ENCODE results near the gene MOGAT1.

Gene MOGAT1

DNA sequence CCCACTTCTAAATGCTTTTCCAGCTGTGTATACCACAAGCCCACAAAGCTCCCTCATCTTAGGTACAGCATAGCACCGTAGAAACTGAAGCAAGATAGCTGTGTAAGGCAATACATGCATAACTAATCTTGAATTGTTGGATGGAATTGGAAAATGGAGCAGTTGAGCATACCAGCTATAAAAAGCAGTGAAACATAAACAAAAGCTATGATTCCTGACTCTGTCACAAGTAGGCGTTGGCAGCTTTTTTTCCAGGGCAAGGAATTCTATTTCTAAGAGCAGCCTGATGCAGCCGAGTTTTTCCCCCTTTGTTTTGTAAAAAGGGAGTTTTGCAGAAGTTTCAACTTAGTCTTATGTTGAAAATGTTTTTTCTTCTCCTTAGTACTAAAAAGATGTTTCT, 32.4 kb downstream of the MOGAT1 start:
- DNase-seq (ENCODE audit: low spot score) = no peak
- H2BK15ac ChIP-seq (ENCODE audit: low read length) = no peak overlapping the region
- no peak overlapping the region for H3K27ac ChIP-seq (replicated peaks; ENCODE audit: low read length)

DNA sequence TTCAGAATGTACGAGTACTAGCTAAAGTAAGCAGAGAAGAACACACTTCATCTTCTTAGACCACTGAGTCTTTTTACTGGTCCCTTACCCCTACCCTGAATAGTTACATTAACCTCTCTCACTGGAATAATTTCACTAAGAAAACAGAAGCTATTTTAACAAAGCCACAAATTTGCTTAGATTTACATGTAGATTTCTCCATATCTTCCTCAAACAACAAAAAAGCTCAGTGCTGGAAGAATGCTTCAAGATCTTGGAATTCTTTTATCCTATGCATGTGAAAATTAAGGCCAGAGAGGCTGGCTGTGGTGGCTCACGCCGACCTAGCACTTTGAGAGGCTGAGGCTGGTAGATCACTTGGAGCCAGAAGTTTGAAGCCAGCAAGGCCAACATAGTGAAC, 35.2 kb downstream of the MOGAT1 start:
- no peak overlapping the region for H2BK5ac ChIP-seq (ENCODE audit: low read length)
- no peak overlapping the region for H2BK120ac ChIP-seq (ENCODE audit: low read depth, low read length)
- H3K9ac ChIP-seq (ENCODE audit: low read depth, low read length, poor library complexity) = no peak overlapping the region
- peaks cover 6 to 9% of the 10 kb centered on the region in 2 donors for H3K4me1 ChIP-seq (ENCODE audit: control insufficient read depth in 2 of 2, insufficient read depth in 1 of 2, low read depth in 1 of 2, low read length in 2 of 2)
- no peak overlapping the region for H3K4me3 ChIP-seq (ENCODE audit: low read length in 2 of 2)
- no peaks in the 10 kb centered on the region for H3K79me1 ChIP-seq (ENCODE audit: low read depth, low read length)
- no peaks in the 10 kb centered on the region for H3K27me3 ChIP-seq (ENCODE audit: control insufficient read depth in 3 of 3, insufficient read depth in 3 of 3, low read depth in 1 of 3, low read length in 3 of 3)
- H4K8ac ChIP-seq (ENCODE audit: low read depth, low read length) = no peak overlapping the region
- no peak overlapping the region for H3K27ac ChIP-seq (replicated peaks; ENCODE audit: low read length)
- H3K9me3 ChIP-seq (replicated peaks in 1 of 2; ENCODE audit: control insufficient read depth in 2 of 2, insufficient read depth in 1 of 2, low read depth in 1 of 2, low read length in 2 of 2) = no peaks in the 10 kb centered on the region
- no peak overlapping the region for H2BK12ac ChIP-seq (ENCODE audit: low read length)
- no peak overlapping the region for H2AK5ac ChIP-seq (ENCODE audit: low read depth, low read length)
- H2AFZ ChIP-seq (ENCODE audit: low read length) = no peak overlapping the region
- no peak overlapping the region for H4K91ac ChIP-seq (ENCODE audit: low read depth, low read length, poor library complexity)
- no peak overlapping the region for H3K4me2 ChIP-seq (ENCODE audit: insufficient read depth, low read length, poor library complexity, severe bottlenecking)
- no peak overlapping the region for H3K18ac ChIP-seq (ENCODE audit: low read length)
- H3K36me3 ChIP-seq (replicated peaks in 1 of 2; ENCODE audit: control insufficient read depth in 2 of 2, insufficient read depth in 2 of 2, low read length in 2 of 2) = no peaks in the 10 kb centered on the region
- DNase-seq (ENCODE audit: low spot score) = no peak
- H3K23ac ChIP-seq (ENCODE audit: low read depth, low read length, poor library complexity) = no peak overlapping the region
- no peak overlapping the region for H3K4ac ChIP-seq (ENCODE audit: low read length)
- H3K14ac ChIP-seq (ENCODE audit: low read length) = no peak overlapping the region
- no CpG with 5 or more reads among the region's 3 CpGs for WGBS, 2 donors (ENCODE audit: extremely low coverage in 2 of 2, insufficient read length in 2 of 2, insufficient replicate concordance in 1 of 2)
- no peak overlapping the region for H2BK15ac ChIP-seq (ENCODE audit: low read length)

More for the DNA sequence above, 32.4 kb downstream of the MOGAT1 start:
- Histone ChIP-seq H3K4me1 (ENCODE audit: control insufficient read depth in 2 of 2, insufficient read depth in 1 of 2, low read depth in 1 of 2, low read length in 2 of 2) (peaks cover 3 to 6% of the 10 kb centered on the region in 2 donors), H2AK5ac (ENCODE audit: low read depth, low read length) (no peak overlapping the region), H3K14ac (ENCODE audit: low read length) (no peak overlapping the region), H3K18ac (ENCODE audit: low read length) (no peak overlapping the region), H2BK120ac (ENCODE audit: low read depth, low read length) (no peak overlapping the region), H3K27me3 (ENCODE audit: control insufficient read depth in 3 of 3, insufficient read depth in 3 of 3, low read depth in 1 of 3, low read length in 3 of 3) (no peaks in the 10 kb centered on the region), H3K79me1 (ENCODE audit: low read depth, low read length) (no peaks in the 10 kb centered on the region), H3K4ac (ENCODE audit: low read length) (no peak overlapping the region), H4K91ac (ENCODE audit: low read depth, low read length, poor library complexity) (no peak overlapping the region), H3K9ac (ENCODE audit: low read depth, low read length, poor library complexity) (no peak overlapping the region), H2AFZ (ENCODE audit: low read length) (no peak overlapping the region), H4K8ac (ENCODE audit: low read depth, low read length) (no peak overlapping the region), H2BK5ac (ENCODE audit: low read length) (no peak overlapping the region), H3K23ac (ENCODE audit: low read depth, low read length, poor library complexity) (no peak overlapping the region), H2BK12ac (ENCODE audit: low read length) (no peak overlapping the region), H3K4me3 (ENCODE audit: low read length in 2 of 2) (no peak overlapping the region), H3K9me3 (replicated peaks in 1 of 2; ENCODE audit: control insufficient read depth in 2 of 2, insufficient read depth in 1 of 2, low read depth in 1 of 2, low read length in 2 of 2) (no peaks in the 10 kb centered on the region), H3K4me2 (ENCODE audit: insufficient read depth, low read length, poor library complexity, severe bottlenecking) (no peak overlapping the region), H3K36me3 (replicated peaks in 1 of 2; ENCODE audit: control insufficient read depth in 2 of 2, insufficient read depth in 2 of 2, low read length in 2 of 2) (no peaks in the 10 kb centered on the region)
- WGBS, 2 donors (ENCODE audit: extremely low coverage in 2 of 2, insufficient read length in 2 of 2, insufficient replicate concordance in 1 of 2) = no CpG with 5 or more reads among the region's 3 CpGs

DNA sequence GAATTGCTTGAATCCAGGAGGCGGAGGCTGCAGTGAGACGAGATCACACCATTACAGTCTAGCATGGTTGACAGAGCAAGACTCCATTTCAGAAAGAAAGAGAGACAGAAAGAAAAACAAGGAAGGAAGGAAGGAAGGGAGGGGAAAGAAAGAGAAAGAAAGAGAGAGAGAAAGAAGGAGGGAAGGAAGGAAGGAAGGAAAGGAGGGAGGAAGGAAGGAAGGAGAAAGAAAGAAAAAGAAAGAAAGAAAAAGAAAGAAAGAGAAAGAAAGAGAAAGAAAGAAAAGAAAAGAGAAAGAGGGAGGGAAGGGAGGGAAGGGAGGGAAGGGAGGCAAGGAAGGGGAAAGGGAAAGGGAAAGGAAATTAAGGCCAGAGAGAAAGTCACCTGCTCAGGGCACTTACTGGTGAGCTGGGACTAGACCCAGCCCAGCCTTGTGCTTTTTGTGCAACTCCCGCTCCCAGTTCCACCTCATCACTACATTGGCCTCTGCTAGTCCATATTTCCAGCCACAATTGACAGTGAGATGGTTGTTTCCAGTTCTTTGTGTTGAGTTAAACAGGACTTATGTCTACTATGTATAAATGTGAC, 35.7 kb downstream of the MOGAT1 start:
- H3K9ac ChIP-seq (ENCODE audit: low read depth, low read length, poor library complexity) = no peak overlapping the region
- H2BK5ac ChIP-seq (ENCODE audit: low read length) = no peak overlapping the region
- H3K79me1 ChIP-seq (ENCODE audit: low read depth, low read length) = no peaks in the 10 kb centered on the region
- H3K9me3 ChIP-seq (replicated peaks in 1 of 2; ENCODE audit: control insufficient read depth in 2 of 2, insufficient read depth in 1 of 2, low read depth in 1 of 2, low read length in 2 of 2) = no peaks in the 10 kb centered on the region
- H2BK15ac ChIP-seq (ENCODE audit: low read length) = no peak overlapping the region
- H3K4me3 ChIP-seq (ENCODE audit: low read length in 2 of 2) = no peak overlapping the region
- peak overlapping the region; percentile 54 for H2AFZ ChIP-seq (ENCODE audit: low read length)
- no CpG with 5 or more reads among the region's 3 CpGs for WGBS, 2 donors (ENCODE audit: extremely low coverage in 2 of 2, insufficient read length in 2 of 2, insufficient replicate concordance in 1 of 2)
- H2AK5ac ChIP-seq (ENCODE audit: low read depth, low read length) = no peak overlapping the region
- H3K27me3 ChIP-seq (ENCODE audit: control insufficient read depth in 3 of 3, insufficient read depth in 3 of 3, low read depth in 1 of 3, low read length in 3 of 3) = no peaks in the 10 kb centered on the region
- no peak overlapping the region for H3K18ac ChIP-seq (ENCODE audit: low read length)
- no peak overlapping the region for H4K91ac ChIP-seq (ENCODE audit: low read depth, low read length, poor library complexity)
- H3K4ac ChIP-seq (ENCODE audit: low read length) = no peak overlapping the region
- no peak overlapping the region for H2BK120ac ChIP-seq (ENCODE audit: low read depth, low read length)
- no peak overlapping the region for H2BK12ac ChIP-seq (ENCODE audit: low read length)
- H4K8ac ChIP-seq (ENCODE audit: low read depth, low read length) = no peak overlapping the region
- peaks cover 6 to 9% of the 10 kb centered on the region in 2 donors for H3K4me1 ChIP-seq (ENCODE audit: control insufficient read depth in 2 of 2, insufficient read depth in 1 of 2, low read depth in 1 of 2, low read length in 2 of 2)
- no peak overlapping the region for H3K14ac ChIP-seq (ENCODE audit: low read length)
- no peak for DNase-seq (ENCODE audit: low spot score)
- no peak overlapping the region for H3K23ac ChIP-seq (ENCODE audit: low read depth, low read length, poor library complexity)
- no peaks in the 10 kb centered on the region for H3K36me3 ChIP-seq (replicated peaks in 1 of 2; ENCODE audit: control insufficient read depth in 2 of 2, insufficient read depth in 2 of 2, low read length in 2 of 2)
- no peak overlapping the region for H3K27ac ChIP-seq (replicated peaks; ENCODE audit: low read length)
- H3K4me2 ChIP-seq (ENCODE audit: insufficient read depth, low read length, poor library complexity, severe bottlenecking) = no peak overlapping the region

DNA sequence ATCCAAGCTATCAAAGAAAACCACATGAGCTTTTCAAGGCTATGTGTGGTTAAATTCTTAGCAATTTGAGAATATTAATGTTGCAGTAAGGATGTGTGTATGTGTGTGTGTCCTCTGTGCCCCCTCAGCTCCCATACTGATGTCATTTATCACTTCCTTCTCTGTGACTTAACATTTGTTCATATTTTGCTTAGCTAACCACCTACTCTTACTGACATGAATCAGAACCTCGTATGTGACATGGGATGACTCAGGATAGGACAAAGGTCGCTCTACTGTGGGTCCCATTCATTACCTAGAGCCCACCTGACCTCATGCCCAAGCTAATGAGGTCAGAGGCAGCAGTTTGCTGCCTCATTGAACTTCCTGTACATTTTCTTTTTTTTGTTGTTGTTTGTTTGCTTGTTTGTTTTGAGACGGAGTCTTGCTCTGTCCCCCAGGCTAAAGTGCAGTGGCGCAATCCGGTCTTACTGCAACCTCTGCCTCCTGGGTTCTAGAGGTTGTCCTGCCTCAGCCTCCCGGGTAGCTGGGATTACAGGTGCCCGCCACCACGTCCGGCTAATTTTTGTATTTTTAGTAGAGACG, 36.3 kb downstream of the MOGAT1 start:
- no peak overlapping the region for H3K9ac ChIP-seq (ENCODE audit: low read depth, low read length, poor library complexity)
- H2AK5ac ChIP-seq (ENCODE audit: low read depth, low read length) = no peak overlapping the region
- H3K4me1 ChIP-seq (ENCODE audit: control insufficient read depth in 2 of 2, insufficient read depth in 1 of 2, low read depth in 1 of 2, low read length in 2 of 2) = peaks cover 6 to 9% of the 10 kb centered on the region in 2 donors
- no peak overlapping the region for H2BK5ac ChIP-seq (ENCODE audit: low read length)
- H4K91ac ChIP-seq (ENCODE audit: low read depth, low read length, poor library complexity) = no peak overlapping the region
- DNase-seq (ENCODE audit: low spot score) = no peak
- H3K36me3 ChIP-seq (replicated peaks in 1 of 2; ENCODE audit: control insufficient read depth in 2 of 2, insufficient read depth in 2 of 2, low read length in 2 of 2) = no peaks in the 10 kb centered on the region
- H3K23ac ChIP-seq (ENCODE audit: low read depth, low read length, poor library complexity) = no peak overlapping the region
- no peak overlapping the region for H3K27ac ChIP-seq (replicated peaks; ENCODE audit: low read length)
- peak overlapping the region; percentile 54 for H2AFZ ChIP-seq (ENCODE audit: low read length)
- no peak overlapping the region for H3K4me3 ChIP-seq (ENCODE audit: low read length in 2 of 2)
- H3K27me3 ChIP-seq (ENCODE audit: control insufficient read depth in 3 of 3, insufficient read depth in 3 of 3, low read depth in 1 of 3, low read length in 3 of 3) = no peaks in the 10 kb centered on the region
- H3K18ac ChIP-seq (ENCODE audit: low read length) = no peak overlapping the region
- no peaks in the 10 kb centered on the region for H3K79me1 ChIP-seq (ENCODE audit: low read depth, low read length)
- no peak overlapping the region for H2BK120ac ChIP-seq (ENCODE audit: low read depth, low read length)
- WGBS, 2 donors (ENCODE audit: extremely low coverage in 2 of 2, insufficient read length in 2 of 2, insufficient replicate concordance in 1 of 2) = no CpG with 5 or more reads among the region's 10 CpGs
- no peaks in the 10 kb centered on the region for H3K9me3 ChIP-seq (replicated peaks in 1 of 2; ENCODE audit: control insufficient read depth in 2 of 2, insufficient read depth in 1 of 2, low read depth in 1 of 2, low read length in 2 of 2)
- H3K4ac ChIP-seq (ENCODE audit: low read length) = no peak overlapping the region
- no peak overlapping the region for H4K8ac ChIP-seq (ENCODE audit: low read depth, low read length)
- no peak overlapping the region for H3K4me2 ChIP-seq (ENCODE audit: insufficient read depth, low read length, poor library complexity, severe bottlenecking)
- no peak overlapping the region for H2BK15ac ChIP-seq (ENCODE audit: low read length)
- no peak overlapping the region for H2BK12ac ChIP-seq (ENCODE audit: low read length)
- no peak overlapping the region for H3K14ac ChIP-seq (ENCODE audit: low read length)
